IPS DF 6.9 (cell line): ENCODE results near the gene POFUT1.

Source experiments
- DNase-seq: peaks from one replicate; pipeline ENCODE4 v3.0.0-alpha.2; 2013; ENCODE audit warnings: low read depth, low spot score
- H3K27ac ChIP-seq: one replicate; pipeline ENCODE4 v1.5.1; 2013; ENCODE audit warnings: low read length, control low read depth
- H3K27me3 ChIP-seq: 2 replicates; pipeline ENCODE4 v1.6.1; 2013; ENCODE audit warnings: mild to moderate bottlenecking, low read length; ENCODE audit not compliant: control insufficient read depth, insufficient read depth
- H3K36me3 ChIP-seq: 2 replicates; pipeline ENCODE4 v1.6.1; 2013; ENCODE audit warnings: low read length; ENCODE audit not compliant: control insufficient read depth, insufficient read depth
- H3K4me1 ChIP-seq: 2 replicates; pipeline ENCODE4 v1.6.1; 2013; ENCODE audit warnings: low read length; ENCODE audit not compliant: control insufficient read depth, insufficient read depth
- H3K4me3 ChIP-seq: 2 replicates; pipeline ENCODE4 v1.5.1; 2013; ENCODE audit warnings: mild to moderate bottlenecking, low read length
- H3K9me3 ChIP-seq: 2 replicates; pipeline ENCODE4 v1.6.1; 2013; ENCODE audit warnings: low read length, inconsistent platforms; ENCODE audit not compliant: control insufficient read depth, insufficient read depth
- WGBS: extraction: QIAGEN DNeasy Blood & Tissue Kit; methylation state at CpG from one replicate; pipeline ENCODE4 v1.1.7; 2013; ENCODE audit warnings: mixed read lengths, missing lambda C conversion rate; ENCODE audit not compliant: insufficient read length, insufficient coverage; 5-methylcytosine and 5-hydroxymethylcytosine counted together

Gene POFUT1

GRCh38 chr20:32277361-32278198 lies 69.9 kb downstream of the POFUT1 start, which contains the start of gene KIF3B:
TSS of gene KIF3B (plus strand) at chr20:32277651. CDS start at chr20:32309778, 32,127 bp downstream.
- DNase-seq = peak; percentile 55
- WGBS = no CpG with 5 or more reads among the region's 62 CpGs
- Histone ChIP-seq H3K4me3 (peak within 1 kb of the TSS; percentile 71), H3K4me1 (no peaks in the 10 kb centered on the region), H3K9me3 (no peaks in the 10 kb centered on the region), H3K36me3 (no peaks in the 10 kb centered on the region), H3K27me3 (no peaks in the 10 kb centered on the region), H3K27ac (no peak within 1 kb of the TSS)

DNA sequence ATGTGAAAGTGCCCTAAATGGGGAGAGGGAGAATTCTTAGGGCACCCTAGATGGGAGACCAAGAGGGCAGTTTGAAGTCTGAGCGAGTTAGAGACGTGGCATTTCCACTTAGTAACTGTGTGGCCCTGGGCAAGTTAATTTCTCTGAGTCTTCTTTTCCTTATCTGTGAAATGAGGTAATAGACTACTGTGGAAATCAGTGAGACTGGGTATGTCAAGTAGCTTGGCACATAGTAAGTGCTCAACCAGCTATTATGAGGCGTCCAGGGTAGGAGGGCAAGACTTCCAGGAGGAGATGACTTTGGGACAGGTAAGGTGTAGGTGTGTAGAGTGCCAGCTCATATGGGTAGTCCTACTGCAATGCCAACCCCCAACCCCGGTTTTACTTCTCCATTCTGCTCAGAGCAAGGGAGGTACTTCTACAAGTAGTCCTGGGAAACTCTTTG lies 70.5 kb downstream of the POFUT1 start:
- Histone ChIP-seq H3K4me1 (no peaks in the 10 kb centered on the region), H3K9me3 (no peaks in the 10 kb centered on the region), H3K27me3 (no peaks in the 10 kb centered on the region), H3K36me3 (no peaks in the 10 kb centered on the region), H3K27ac (no peak overlapping the region), H3K4me3 (peak overlapping the region; percentile 71; the same call in 1 of the 2 replicates)
- no CpG with 5 or more reads among the region's 4 CpGs for WGBS
- no peak for DNase-seq

DNA sequence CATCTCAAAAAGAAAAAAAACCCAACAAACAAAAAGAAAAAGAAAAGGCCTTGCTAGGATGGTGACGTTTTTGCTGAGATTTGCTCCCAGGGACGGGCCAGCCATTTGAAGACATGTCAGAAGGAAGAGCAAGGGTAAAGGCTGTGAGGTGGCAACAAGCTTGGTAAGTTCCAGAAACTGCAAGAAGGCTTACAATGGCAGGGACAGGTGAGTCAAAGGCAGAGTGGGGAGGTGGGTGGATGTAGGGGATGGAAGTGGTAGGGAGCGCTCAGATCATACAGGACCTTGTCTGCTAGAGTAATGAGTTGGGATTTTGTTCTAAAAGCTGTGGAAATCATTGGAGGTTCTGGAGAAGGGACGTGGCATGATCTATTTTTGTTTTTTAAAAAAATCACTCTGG lies 74.0 kb downstream of the POFUT1 start:
- H3K27me3 ChIP-seq = no peaks in the 10 kb centered on the region
- no peaks in the 10 kb centered on the region for H3K4me1 ChIP-seq
- WGBS = no CpG with 5 or more reads among the region's 4 CpGs
- H3K4me3 ChIP-seq = no peak overlapping the region
- H3K36me3 ChIP-seq = no peaks in the 10 kb centered on the region
- no peaks in the 10 kb centered on the region for H3K9me3 ChIP-seq
- no peak overlapping the region for H3K27ac ChIP-seq
- DNase-seq = no peak

DNA sequence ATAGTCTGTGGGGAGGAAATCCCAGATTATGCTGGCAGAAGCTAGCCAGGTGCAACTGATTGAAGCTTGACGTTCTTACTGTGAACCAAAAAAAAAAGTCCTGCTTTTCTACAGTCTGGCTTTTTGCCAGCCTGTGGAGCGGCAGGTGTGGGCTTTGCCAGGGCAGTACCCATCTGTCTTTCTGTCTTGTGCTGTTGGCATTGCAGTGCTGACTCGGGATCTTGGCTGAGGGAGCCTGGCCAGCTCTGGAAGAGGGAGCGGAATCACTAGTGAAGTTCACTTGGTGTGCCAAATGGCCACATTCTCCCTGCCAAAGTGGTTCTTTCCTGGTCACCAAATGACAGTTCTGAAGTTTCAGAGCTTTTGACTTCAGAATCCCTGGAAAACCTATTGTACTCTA lies 74.8 kb downstream of the POFUT1 start:
- Histone ChIP-seq H3K27me3 (no peaks in the 10 kb centered on the region), H3K4me1 (no peaks in the 10 kb centered on the region), H3K9me3 (no peaks in the 10 kb centered on the region), H3K36me3 (no peaks in the 10 kb centered on the region), H3K4me3 (no peak overlapping the region), H3K27ac (no peak overlapping the region)
- no CpG with 5 or more reads among the region's 4 CpGs for WGBS
- DNase-seq = no peak

DNA sequence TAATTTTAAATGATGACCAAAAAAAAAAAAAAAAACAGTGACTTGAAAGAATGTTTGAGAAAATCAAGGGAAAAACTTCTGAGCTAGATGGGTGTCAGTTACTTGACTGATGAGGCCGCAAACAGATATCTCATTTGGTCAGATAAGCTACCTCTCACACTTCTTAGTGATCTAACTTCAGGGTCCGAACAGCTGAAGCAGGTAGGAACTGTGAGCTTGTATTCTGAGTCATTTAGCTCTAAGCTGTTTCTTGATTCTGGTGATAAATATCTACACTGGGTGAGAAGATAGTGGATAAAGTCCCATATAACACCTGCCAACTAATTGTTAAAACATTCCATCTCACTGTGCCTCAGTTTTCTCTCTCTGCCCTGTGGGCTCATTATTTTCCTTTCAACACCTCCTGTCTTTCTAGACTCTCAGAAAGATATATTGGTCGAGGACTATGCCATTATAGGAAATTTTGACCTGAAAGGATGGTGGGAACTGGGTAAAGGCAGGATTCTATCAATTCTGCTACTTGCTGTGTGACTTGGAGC lies 77.5 kb downstream of the POFUT1 start:
- DNase-seq = no peak
- Histone ChIP-seq H3K27ac (no peak overlapping the region), H3K4me3 (no peak overlapping the region), H3K9me3 (no peaks in the 10 kb centered on the region), H3K4me1 (no peaks in the 10 kb centered on the region), H3K36me3 (no peaks in the 10 kb centered on the region), H3K27me3 (no peaks in the 10 kb centered on the region)
- WGBS = no CpG with 5 or more reads among the region's 3 CpGs

DNA sequence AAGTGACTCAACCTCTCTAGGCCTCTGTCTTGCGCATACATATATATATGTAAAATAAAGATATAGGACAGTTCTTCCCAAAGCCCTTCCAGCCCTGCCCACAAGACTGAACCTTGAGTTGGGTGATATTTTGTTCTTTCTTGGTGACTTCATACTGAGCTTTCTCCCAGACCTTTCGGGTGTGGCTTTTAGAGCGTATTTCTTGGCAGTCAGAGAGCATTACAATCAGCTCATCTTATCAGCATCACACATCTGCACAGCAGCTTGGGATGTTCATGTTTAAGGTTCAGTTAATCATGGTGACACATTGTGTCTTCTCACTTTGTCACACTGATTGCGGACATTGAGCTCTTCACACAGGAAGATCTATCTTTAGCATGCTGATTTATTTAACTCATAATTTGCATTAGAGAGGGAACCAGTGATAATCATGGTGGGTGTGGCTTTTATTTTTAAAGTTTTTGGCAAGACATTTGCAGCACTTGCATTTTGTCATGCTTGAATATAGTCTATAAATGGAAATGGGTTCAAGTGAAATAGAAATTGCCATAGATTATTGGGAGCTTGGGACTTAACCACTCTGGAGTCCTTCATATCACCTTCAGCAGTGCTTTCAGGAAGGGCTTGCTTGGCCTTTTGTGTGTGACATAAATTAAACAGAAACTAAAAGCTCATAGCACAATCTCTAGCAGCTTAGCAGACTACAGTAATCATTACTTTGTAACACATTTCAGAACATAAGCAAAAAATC lies 78.1 kb downstream of the POFUT1 start:
- H3K4me3 ChIP-seq = no peak overlapping the region
- H3K36me3 ChIP-seq = no peaks in the 10 kb centered on the region
- no CpG with 5 or more reads among the region's 4 CpGs for WGBS
- H3K27ac ChIP-seq = no peak overlapping the region
- no peaks in the 10 kb centered on the region for H3K4me1 ChIP-seq
- H3K27me3 ChIP-seq = no peaks in the 10 kb centered on the region
- no peaks in the 10 kb centered on the region for H3K9me3 ChIP-seq
- DNase-seq = no peak

DNA sequence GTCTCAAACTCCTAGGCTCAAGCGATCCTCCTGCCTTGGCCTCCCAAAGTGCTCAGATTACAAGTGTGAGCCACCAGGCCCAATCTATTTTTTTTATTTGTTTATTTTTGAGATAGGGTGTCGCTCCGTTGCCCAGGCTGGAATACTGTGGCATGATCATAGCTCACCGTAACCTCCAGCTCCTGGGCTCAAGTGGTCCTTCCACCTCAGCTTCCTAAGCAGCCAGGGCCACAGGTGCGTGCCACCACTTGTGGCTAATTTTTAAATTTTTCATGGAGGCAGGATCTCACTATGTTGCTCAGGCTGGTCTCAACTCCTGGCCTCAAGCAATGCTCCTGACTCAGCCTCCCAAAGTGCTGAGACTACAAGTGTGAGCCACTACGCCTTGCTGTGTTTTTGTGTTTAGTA lies 79.6 kb downstream of the POFUT1 start:
- no peak overlapping the region for H3K4me3 ChIP-seq
- no peaks in the 10 kb centered on the region for H3K4me1 ChIP-seq
- H3K36me3 ChIP-seq = no peaks in the 10 kb centered on the region
- WGBS = no CpG with 5 or more reads among the region's 6 CpGs
- no peak overlapping the region for H3K27ac ChIP-seq
- DNase-seq = no peak
- H3K9me3 ChIP-seq = no peaks in the 10 kb centered on the region
- no peaks in the 10 kb centered on the region for H3K27me3 ChIP-seq
